GM12878 (cell line): ENCODE results near the gene CEACAM8. TPM values are rescaled to one million over a fixed set of nuclear protein-coding genes. Genes with fewer than 3 reads are reported as not detected.
"Not testable (repeated sequence)": the region's sequence is repeated elsewhere in the genome, so short reads cannot be mapped to it uniquely, and the experiment has no call there.

Experiments used
- ATAC-seq: fragments of 200-7000 bp; cut with Tn5 transposase; 3 replicates; pipeline ENCODE4 v1.9.1; 2020; ENCODE audit warnings: mild to moderate bottlenecking, moderate library complexity
- BruUV-seq: library from RNA; stranded (reverse); fragments of 400-500 nt; replicated peaks from 2 replicates; lab custom pipeline; 2021; lab: Mats Ljungman, UMichigan
- CTCF ChIA-PET: fragments of 300-600 bp; sonication (Branson Sonifier 250); formaldehyde crosslinking; extraction: SDS; loops from one replicate; lab custom pipeline; 2021; ENCODE audit warnings: inconsistent platforms; lab: Yijun Ruan, JAX
- POLR2A ChIA-PET: fragments of 350-600 bp; formaldehyde crosslinking; extraction: SDS; loops from one replicate; lab custom pipeline; 2021; ENCODE audit warnings: inconsistent platforms; lab: Charles Lee
- RAD21 ChIA-PET: fragments of 300-600 bp; sonication (Branson Sonifier 250); formaldehyde crosslinking; loops from one replicate; lab custom pipeline; 2023; ENCODE audit warnings: antibody characterized with exemption; ENCODE audit not compliant: unreplicated experiment; lab: Charles Lee
- SMC1A ChIA-PET: fragments of 300-600 bp; sonication (Branson Sonifier 250); formaldehyde crosslinking; loops from one replicate; lab custom pipeline; 2023; ENCODE audit not compliant: unreplicated experiment, uncharacterized antibody; lab: Charles Lee
- DNase-seq: peaks from one replicate; pipeline ENCODE4 v3.0.0-alpha.2; 2011; ENCODE audit warnings: low read depth, low spot score
- FAIRE-seq: peaks from 3 replicates; lab custom pipeline; 2011; peaks lifted over from hg19 to GRCh38; lab: Jason Lieb, UNC
- H2AFZ ChIP-seq: 2 replicates; pipeline ENCODE4 v1.6.0; 2011; ENCODE audit warnings: low read depth, low read length, control low read depth; ENCODE audit not compliant: control insufficient read depth
- H3K27ac ChIP-seq: 2 replicates; pipeline ENCODE4 v1.5.1; 2011; ENCODE audit warnings: control low read depth; ENCODE audit not compliant: control insufficient read depth, insufficient read depth
- H3K27me3 ChIP-seq, 2 experiments: replicated peaks in 1 of 2; 2 replicates each; pipeline versions ENCODE4 v1.6.0 to v1.6.1; 2011; ENCODE audit warnings: low read length in 1 of 2; ENCODE audit not compliant: control insufficient read depth in 2 of 2, insufficient read depth in 2 of 2
- H3K36me3 ChIP-seq, 2 experiments: 2 replicates each; pipeline ENCODE4 v1.5.1; 2011; ENCODE audit warnings: low read length in 1 of 2; ENCODE audit not compliant: control insufficient read depth in 2 of 2, insufficient read depth in 2 of 2
- H3K4me1 ChIP-seq: 2 replicates; pipeline ENCODE4 v1.6.1; 2011; ENCODE audit warnings: mild to moderate bottlenecking, low read length, moderate library complexity, mixed read lengths; ENCODE audit not compliant: control insufficient read depth, insufficient read depth
- H3K4me2 ChIP-seq: 2 replicates; pipeline ENCODE4 v1.6.0; 2011; ENCODE audit warnings: control low read depth; ENCODE audit not compliant: control insufficient read depth, insufficient read depth
- H3K4me3 ChIP-seq: fragments of 200-600 bp; sonication (generic); 2 replicates; pipeline ENCODE4 v1.5.1; 2016
- H3K79me2 ChIP-seq: 2 replicates; pipeline ENCODE4 v1.6.0; 2011; ENCODE audit warnings: low read length; ENCODE audit not compliant: control insufficient read depth, insufficient read depth
- H3K9ac ChIP-seq: 2 replicates; pipeline ENCODE4 v1.8.0; 2011; ENCODE audit warnings: low read length, control low read depth, mixed read lengths; ENCODE audit not compliant: control insufficient read depth, insufficient read depth
- H3K9me3 ChIP-seq: replicated peaks from 3 replicates; pipeline ENCODE4 v1.5.1; 2011; ENCODE audit warnings: mild to moderate bottlenecking, low read length; ENCODE audit not compliant: control insufficient read depth, insufficient read depth
- H4K20me1 ChIP-seq: 2 replicates; pipeline ENCODE4 v1.6.0; 2011; ENCODE audit not compliant: control insufficient read depth, insufficient read depth
- CHD4 ChIP-seq: fragments of 200-600 bp; sonication (generic); IDR thresholded peaks from 2 replicates; pipeline ENCODE4 v1.6.1; 2016; ENCODE audit warnings: mild to moderate bottlenecking
- JUNB ChIP-seq: IDR thresholded peaks from 2 replicates; pipeline ENCODE4 v1.6.1; 2016; ENCODE audit warnings: antibody characterized with exemption, mild to moderate bottlenecking
- MEF2A ChIP-seq: IDR thresholded peaks from 2 replicates; pipeline ENCODE4 v1.6.1; 2011; ENCODE audit warnings: low read depth, mild to moderate bottlenecking, low read length, moderate library complexity; ENCODE audit not compliant: insufficient read depth
- SIX5 ChIP-seq: IDR thresholded peaks from 2 replicates; pipeline ENCODE4 v1.6.1; 2011; ENCODE audit warnings: mild to moderate bottlenecking, low read depth, low read length, moderate library complexity; ENCODE audit not compliant: severe bottlenecking
- STAT1 ChIP-seq: fragments of 450-650 bp; conservative IDR thresholded peaks from 2 replicates; pipeline ENCODE4 v1.6.1; 2014; ENCODE audit warnings: antibody characterized with exemption, mild to moderate bottlenecking
- SUZ12 ChIP-seq: fragments of 200-600 bp; sonication (generic); IDR thresholded peaks from one replicate; pipeline ENCODE4 v1.6.1; 2018; ENCODE audit warnings: antibody characterized with exemption, mild to moderate bottlenecking; ENCODE audit not compliant: unreplicated experiment
- TCF7 ChIP-seq: IDR thresholded peaks from 2 replicates; pipeline ENCODE4 v1.6.1; 2014; ENCODE audit warnings: antibody characterized with exemption, borderline replicate concordance
- WGBS: methylation state at CpG from one replicate; pipeline ENCODE4 v1.1.6; 2016; ENCODE audit warnings: low lambda C conversion rate; ENCODE audit not compliant: insufficient replicate concordance, insufficient coverage; ENCODE audit errors: missing lambda C conversion rate; 5-methylcytosine and 5-hydroxymethylcytosine counted together
- in situ Hi-C: fragments of 300-500 bp; cut with MboI; formaldehyde crosslinking; loops from 9 replicates; pipeline ENCODE4 v1.14.3; 2018; ENCODE audit warnings: mixed read lengths
- intact Hi-C: fragments of 100-400 bp; cut with micrococcal nuclease; formaldehyde crosslinking; loops from one replicate; pipeline ENCODE4 v1.14.2; 2022; ENCODE audit not compliant: unreplicated experiment
- polyA plus RNA-seq, 11 experiments: library from polyadenylated mRNA; depleted of rRNA in 4 of 11; unstranded in 6 of 11; stranded (reverse) in 5 of 11; fragments of >200 nt; fragmentation: Nextera tagmentation in 4 of 11; fragmentation: Illumina TruSeq in 1 of 11; extraction: Ambion mirVana in 4 of 11; extraction: Trizol in 1 of 11; gene quantifications; 1 replicate in 1 of 11; 2 replicates in 10 of 11; pipeline versions ENCODE4 v1.2.1 to v1.2.3, GENCODE V29; 2011 to 2016; ENCODE audit warnings: inconsistent platforms in 2 of 11, missing spikeins in 2 of 11, low read depth in 1 of 11
- total RNA-seq, 4 experiments: library from RNA; depleted of rRNA in 3 of 4; stranded (reverse); fragments of >200 nt in 3 of 4; fragmentation: Illumina TruSeq in 1 of 4; extraction: Trizol in 1 of 4; gene quantifications; 2 replicates each; pipeline versions ENCODE4 v1.2.1 to v1.2.3, GENCODE V29; 2013 to 2021
- TF ChIP-seq, protein P1 (sequence below): fragments of 450-650 bp; conservative IDR thresholded peaks from 2 replicates; pipeline ENCODE4 v1.6.1; 2017; ENCODE audit warnings: mild to moderate bottlenecking, moderate library complexity

The CEACAM8 gene
- total and polyA plus RNA-seq, 10 of the 15 experiments (the other 5 are each of a cell fraction or from before 2014, with no cell fraction given), result 0.06 TPM; not detected in 9

DNA sequence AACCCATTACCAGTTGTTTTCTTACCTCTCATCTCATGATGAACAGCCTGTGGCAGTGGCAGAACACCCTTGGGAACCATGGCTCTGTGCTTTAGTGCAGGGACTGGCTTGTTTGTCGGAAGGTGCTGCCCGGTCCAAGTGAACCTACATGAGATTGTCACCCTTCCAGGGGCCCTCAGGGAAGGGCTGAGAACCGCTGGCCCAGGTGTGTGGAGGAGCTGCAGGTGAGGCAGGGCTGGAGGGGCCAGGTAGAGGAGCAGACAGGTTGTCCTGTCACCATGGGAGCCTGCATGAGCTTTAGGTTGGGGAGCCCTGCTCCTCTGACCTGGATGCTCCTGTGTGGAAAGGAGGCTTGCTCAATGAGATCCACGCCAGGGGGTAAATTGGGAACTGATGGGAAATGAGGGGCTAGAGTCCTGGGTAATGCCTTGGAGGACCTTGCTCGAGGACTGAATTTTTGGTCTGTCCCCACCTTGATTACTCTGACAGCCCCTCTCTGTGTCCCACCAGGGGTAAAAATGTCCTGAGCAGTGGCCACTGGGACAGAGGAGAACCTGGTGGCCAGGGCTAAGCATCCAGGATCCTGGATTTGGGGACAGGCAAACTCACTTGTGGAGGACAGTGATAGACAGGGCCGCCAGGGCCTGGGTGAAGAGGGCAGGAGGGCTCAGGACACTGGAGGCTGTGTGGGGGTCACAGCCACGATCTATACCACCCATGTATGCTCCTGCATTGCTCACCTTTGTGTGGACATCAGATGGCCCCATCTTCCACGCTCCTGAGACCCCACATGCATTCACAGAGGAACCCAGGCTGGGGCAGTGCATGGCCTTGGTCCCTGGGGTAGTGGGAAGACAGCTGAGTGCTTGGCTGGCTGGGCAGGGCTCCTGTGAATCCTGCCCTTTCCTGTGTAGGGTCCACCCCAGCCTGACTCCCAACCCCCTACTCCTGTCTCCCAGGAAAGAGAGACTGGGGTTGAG is 42.3 kb downstream of the CEACAM8 start (continued):
- TF ChIP-seq SUZ12, result no peak
- no peak for TF ChIP-seq TCF7
- no peak for TF ChIP-seq CHD4
- no peak for TF ChIP-seq MEF2A
- TF ChIP-seq, protein P1, sequence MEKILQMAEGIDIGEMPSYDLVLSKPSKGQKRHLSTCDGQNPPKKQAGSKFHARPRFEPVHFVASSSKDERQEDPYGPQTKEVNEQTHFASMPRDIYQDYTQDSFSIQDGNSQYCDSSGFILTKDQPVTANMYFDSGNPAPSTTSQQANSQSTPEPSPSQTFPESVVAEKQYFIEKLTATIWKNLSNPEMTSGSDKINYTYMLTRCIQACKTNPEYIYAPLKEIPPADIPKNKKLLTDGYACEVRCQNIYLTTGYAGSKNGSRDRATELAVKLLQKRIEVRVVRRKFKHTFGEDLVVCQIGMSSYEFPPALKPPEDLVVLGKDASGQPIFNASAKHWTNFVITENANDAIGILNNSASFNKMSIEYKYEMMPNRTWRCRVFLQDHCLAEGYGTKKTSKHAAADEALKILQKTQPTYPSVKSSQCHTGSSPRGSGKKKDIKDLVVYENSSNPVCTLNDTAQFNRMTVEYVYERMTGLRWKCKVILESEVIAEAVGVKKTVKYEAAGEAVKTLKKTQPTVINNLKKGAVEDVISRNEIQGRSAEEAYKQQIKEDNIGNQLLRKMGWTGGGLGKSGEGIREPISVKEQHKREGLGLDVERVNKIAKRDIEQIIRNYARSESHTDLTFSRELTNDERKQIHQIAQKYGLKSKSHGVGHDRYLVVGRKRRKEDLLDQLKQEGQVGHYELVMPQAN, result no peak
- TF ChIP-seq STAT1, result no peak
- TF ChIP-seq JUNB, result no peak
- TF ChIP-seq SIX5, result no peak

DNA sequence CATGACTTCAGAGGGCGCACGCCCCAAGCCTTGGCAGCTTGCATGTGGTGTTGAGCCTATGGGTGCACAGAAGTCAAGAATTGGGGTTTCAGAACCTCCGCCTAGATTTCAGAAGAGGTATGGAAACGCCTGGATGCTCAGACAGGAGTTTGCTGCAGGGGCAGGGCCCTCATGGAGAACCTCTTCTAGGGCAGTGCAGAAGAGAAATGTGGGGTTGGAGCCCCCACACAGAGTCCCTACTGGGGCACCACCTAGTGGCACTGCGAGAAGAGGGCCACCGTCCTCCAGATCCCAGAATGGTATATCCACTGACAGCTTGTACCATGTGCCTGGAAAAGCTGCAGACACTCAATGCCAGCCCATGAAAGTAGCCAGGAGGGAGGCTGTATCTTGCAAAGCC is 44.2 kb downstream of the CEACAM8 start:
- 32% methylated on average over 6 of the region's 6 CpGs for WGBS
- POLR2A ChIA-PET, H3K36me3 ChIP-seq, in situ Hi-C loops, intact Hi-C loops, RAD21 ChIA-PET, FAIRE-seq, H3K79me2 ChIP-seq, ATAC-seq, H3K9me3 ChIP-seq, H2AFZ ChIP-seq, H3K27ac ChIP-seq, H3K27me3 ChIP-seq, CTCF ChIA-PET, H3K4me2 ChIP-seq, H3K4me1 ChIP-seq, DNase-seq, H3K9ac ChIP-seq, H3K4me3 ChIP-seq, SMC1A ChIA-PET, H4K20me1 ChIP-seq, BruUV-seq: not testable (repeated sequence)

DNA sequence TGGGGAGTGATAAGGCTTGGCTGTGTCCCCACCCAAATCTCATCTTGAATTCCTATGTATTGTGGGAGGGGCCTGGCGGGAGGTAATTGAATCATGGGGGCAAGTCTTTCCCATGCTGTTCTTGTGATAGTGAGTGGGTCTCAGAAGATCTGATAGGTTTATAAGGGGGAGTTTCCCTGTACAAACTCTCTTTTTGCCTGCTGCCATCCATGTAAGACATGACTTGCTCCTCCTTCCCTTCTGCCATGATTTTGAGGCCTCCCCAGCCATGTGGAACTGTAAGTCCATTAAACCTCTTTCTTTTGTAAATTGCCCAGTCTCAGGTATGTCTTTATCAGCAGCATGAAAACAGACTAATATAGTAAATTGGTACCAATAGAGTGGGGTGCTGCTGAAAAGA is 45.7 kb downstream of the CEACAM8 start:
- H3K9ac ChIP-seq, H3K36me3 ChIP-seq, H2AFZ ChIP-seq, H3K4me3 ChIP-seq, RAD21 ChIA-PET, intact Hi-C loops, H3K4me1 ChIP-seq, H3K79me2 ChIP-seq, H3K4me2 ChIP-seq, ATAC-seq, FAIRE-seq, H3K27me3 ChIP-seq, DNase-seq, BruUV-seq, in situ Hi-C loops, H3K9me3 ChIP-seq, CTCF ChIA-PET, H3K27ac ChIP-seq, H4K20me1 ChIP-seq: not testable (repeated sequence)
- 67% methylated on average over 1 of the region's 1 CpG for WGBS
- SMC1A ChIA-PET, result interaction anchor here (1.0 kb wide), 1 partner anchor 19 kb away, joined by 4 read pairs; no protein-coding TSS in a partner anchor
- POLR2A ChIA-PET, result interaction anchor here (0.6 kb wide), 1 partner anchor 9 kb away, joined by 3 read pairs; no protein-coding TSS in a partner anchor
